Neutrophil (primary cell): ENCODE measurements around the gene SNU13.

Source experiments
- H3K27ac ChIP-seq: fragments of 200-600 bp; sonication (generic); 2 replicates; pipeline ENCODE4 v1.5.1; 2016; ENCODE audit warnings: mild to moderate bottlenecking, moderate library complexity
- H3K27me3 ChIP-seq: fragments of 200-600 bp; sonication (generic); 2 replicates; pipeline ENCODE4 v1.6.0; 2016; ENCODE audit warnings: mild to moderate bottlenecking
- H3K36me3 ChIP-seq: fragments of 200-600 bp; sonication (generic); 2 replicates; pipeline ENCODE4 v1.5.1; 2017
- H3K4me1 ChIP-seq, 2 experiments: fragments of 200-600 bp in 1 of 2; sonication (generic) in 1 of 2; 1 replicate in 1 of 2; 2 replicates in 1 of 2; pipeline versions ENCODE4 v1.5.1 to v1.6.1; 2013 to 2016; ENCODE audit warnings: low read depth in 1 of 2, low read length in 1 of 2, mild to moderate bottlenecking in 1 of 2, moderate library complexity in 1 of 2; ENCODE audit not compliant: control insufficient read depth in 1 of 2, insufficient read depth in 1 of 2
- H3K4me3 ChIP-seq, 2 experiments: fragments of 200-600 bp in 1 of 2; sonication (generic) in 1 of 2; 1 replicate in 1 of 2; 2 replicates in 1 of 2; pipeline ENCODE4 v1.5.1; 2013 to 2016; ENCODE audit warnings: low read depth in 1 of 2, low read length in 1 of 2, mild to moderate bottlenecking in 1 of 2, moderate library complexity in 1 of 2
- H3K9me3 ChIP-seq: fragments of 200-600 bp; sonication (generic); 2 replicates; pipeline ENCODE4 v1.5.1; 2016
- TF ChIP-seq, protein P1 (sequence below): fragments of 200-600 bp; sonication (generic); IDR thresholded peaks from 2 replicates; pipeline ENCODE4 v1.5.1; 2016; ENCODE audit warnings: antibody characterized with exemption

The SNU13 gene

DNA sequence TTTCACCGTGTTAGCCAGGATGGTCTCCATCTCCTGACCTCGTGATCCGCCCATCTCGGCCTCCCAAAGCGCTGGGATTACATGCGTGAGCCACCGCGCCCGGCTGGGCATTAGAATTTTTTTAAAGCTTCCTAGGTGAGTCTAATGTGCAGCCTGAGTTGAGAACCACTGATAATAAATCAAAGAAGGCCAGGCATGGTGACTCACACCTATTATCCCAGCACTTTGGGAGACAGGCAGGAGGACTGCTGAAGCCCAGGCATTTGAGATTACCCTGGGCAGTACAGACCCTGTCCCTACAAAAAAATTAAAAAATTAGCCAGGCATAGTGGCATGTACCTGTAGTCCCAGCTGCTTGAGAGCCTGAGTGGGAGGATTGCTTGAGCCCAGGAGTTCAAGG lies 24.3 kb upstream of the SNU13 start:
- TF ChIP-seq, protein P1, sequence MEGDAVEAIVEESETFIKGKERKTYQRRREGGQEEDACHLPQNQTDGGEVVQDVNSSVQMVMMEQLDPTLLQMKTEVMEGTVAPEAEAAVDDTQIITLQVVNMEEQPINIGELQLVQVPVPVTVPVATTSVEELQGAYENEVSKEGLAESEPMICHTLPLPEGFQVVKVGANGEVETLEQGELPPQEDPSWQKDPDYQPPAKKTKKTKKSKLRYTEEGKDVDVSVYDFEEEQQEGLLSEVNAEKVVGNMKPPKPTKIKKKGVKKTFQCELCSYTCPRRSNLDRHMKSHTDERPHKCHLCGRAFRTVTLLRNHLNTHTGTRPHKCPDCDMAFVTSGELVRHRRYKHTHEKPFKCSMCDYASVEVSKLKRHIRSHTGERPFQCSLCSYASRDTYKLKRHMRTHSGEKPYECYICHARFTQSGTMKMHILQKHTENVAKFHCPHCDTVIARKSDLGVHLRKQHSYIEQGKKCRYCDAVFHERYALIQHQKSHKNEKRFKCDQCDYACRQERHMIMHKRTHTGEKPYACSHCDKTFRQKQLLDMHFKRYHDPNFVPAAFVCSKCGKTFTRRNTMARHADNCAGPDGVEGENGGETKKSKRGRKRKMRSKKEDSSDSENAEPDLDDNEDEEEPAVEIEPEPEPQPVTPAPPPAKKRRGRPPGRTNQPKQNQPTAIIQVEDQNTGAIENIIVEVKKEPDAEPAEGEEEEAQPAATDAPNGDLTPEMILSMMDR: no peak
- H3K36me3 ChIP-seq: no peaks in the 10 kb centered on the region
- no peaks in the 10 kb centered on the region for H3K9me3 ChIP-seq
- H3K27me3 ChIP-seq: no peaks in the 10 kb centered on the region
- no peaks in the 10 kb centered on the region for H3K4me1 ChIP-seq
- H3K4me3 ChIP-seq: no peak overlapping the region
- no peak overlapping the region for H3K27ac ChIP-seq

DNA sequence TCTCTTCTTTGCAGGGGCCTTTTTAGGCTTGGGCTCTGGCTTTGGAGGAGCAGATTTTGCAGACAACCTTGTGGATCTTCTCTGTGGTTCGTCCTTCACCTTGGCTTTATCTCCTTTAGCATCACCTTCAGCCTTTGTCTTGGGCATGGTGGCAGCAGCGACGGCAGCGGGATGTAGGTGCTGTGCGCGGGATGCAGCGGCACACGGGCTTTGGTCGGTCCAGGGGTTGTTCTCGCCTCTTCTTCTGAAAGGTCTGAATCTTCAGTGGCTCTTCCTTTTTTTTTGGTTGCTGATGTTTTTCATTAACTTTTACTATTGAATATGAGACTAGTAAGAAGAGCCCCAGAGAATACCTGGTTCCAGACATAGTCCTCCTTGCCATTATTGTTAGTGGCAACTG lies 20.7 kb upstream of the SNU13 start:
- H3K27me3 ChIP-seq: no peaks in the 10 kb centered on the region
- TF ChIP-seq, protein P1: no peak
- no peaks in the 10 kb centered on the region for H3K9me3 ChIP-seq
- no peak overlapping the region for H3K27ac ChIP-seq
- H3K36me3 ChIP-seq: no peaks in the 10 kb centered on the region
- H3K4me3 ChIP-seq: no peak overlapping the region
- H3K4me1 ChIP-seq: no peaks in the 10 kb centered on the region

DNA sequence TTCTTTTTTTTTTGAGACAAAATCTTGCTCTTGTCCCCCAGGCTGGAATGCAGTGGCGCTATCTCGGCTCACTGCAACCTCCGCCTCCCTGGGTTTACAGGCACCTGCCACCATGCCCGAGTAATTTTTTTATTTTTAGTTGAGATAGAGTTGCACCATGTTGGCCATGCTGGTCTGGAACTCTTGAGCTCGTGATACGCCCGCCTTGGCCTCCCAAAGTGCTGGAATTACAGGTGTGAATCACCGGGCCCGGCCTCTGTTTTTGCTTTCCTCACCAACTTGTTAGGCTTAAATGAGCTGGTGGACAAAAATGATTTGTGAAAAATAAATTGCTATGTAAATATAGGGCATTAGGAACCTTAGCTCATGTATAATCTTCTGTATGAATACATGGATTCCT lies 14.1 kb upstream of the SNU13 start:
- no peaks in the 10 kb centered on the region for H3K9me3 ChIP-seq
- TF ChIP-seq, protein P1: no peak
- H3K27me3 ChIP-seq: peaks cover 9% of the 10 kb centered on the region
- H3K4me1 ChIP-seq: peaks cover 6 to 7% of the 10 kb centered on the region in 2 experiments
- no peak overlapping the region for H3K27ac ChIP-seq
- H3K36me3 ChIP-seq: no peaks in the 10 kb centered on the region
- H3K4me3 ChIP-seq: no peak overlapping the region

DNA sequence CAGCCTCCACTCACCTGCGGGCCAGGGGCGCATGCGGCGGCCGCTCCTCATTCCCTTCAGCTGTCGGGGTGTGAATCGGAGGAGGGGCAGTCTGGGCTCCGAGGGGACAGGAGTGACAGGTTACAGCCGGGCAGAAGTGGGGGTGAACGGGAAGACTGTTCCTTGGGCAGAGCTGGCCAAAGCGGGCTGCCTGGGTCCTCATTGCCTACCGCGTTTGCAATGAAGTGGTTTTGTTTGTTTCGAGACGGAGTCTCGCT lies 11.4 kb upstream of the SNU13 start:
- no peak overlapping the region for H3K4me3 ChIP-seq

DNA sequence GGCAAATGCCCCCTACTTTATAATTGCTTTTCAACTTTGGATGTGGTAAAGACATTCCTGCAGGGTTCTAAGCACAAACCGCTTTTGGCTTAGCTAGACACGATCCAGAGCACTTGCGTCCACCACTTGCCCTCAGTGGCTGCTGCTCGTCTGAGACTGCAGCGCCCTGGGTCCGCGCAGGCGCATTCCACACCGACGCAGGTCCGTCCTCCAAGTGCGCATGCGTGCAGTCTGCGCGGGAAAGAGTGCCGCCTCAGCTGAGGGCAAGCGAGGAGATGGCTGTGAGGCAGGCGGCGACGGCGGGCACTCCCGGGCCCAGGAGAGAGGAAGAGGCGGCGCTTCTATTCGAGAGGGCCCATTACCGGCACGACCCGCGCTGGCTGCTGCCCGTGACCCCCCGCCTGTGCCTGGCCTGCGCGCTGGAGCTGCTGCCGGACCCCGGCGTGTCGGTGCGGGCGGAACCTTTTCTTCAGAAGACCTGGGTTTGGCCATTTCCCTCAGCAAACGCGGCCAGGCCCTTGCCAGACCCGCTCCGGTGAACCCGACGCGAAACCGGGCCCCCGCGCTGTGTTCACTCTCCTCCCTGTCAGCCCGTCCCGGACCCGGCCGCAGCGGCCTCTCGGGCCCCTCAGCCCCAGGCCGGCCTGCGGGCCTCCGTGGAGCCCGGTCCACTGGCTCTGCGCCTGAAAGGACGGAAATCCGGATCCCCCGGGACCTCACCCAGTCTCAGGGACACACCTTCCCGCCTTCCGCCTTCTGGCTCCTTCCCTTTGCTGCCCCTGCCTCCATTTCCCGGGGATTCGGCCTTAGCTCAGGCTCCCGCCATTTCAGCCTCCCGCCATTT lies 10.8 kb upstream of the SNU13 start, which contains the start of gene MEI1:
Gene MEI1, plus strand, starts transcription at position 240 of the 844 bp plus-strand sequence. Its CDS starts 36 bp downstream, at position 276.
- H3K4me3 ChIP-seq: peak within 1 kb of the TSS; percentile 19 to 21
- no peak within 1 kb of the TSS for H3K27ac ChIP-seq
- no peaks in the 10 kb centered on the region for H3K36me3 ChIP-seq
- H3K27me3 ChIP-seq: peaks cover 9% of the 10 kb centered on the region
- peaks cover 14 to 16% of the 10 kb centered on the region in 2 experiments for H3K4me1 ChIP-seq
- TF ChIP-seq, protein P1: no peak
- H3K9me3 ChIP-seq: no peaks in the 10 kb centered on the region

More for the DNA sequence above, 11.4 kb upstream of the SNU13 start:
- no peak overlapping the region for H3K27ac ChIP-seq
- TF ChIP-seq, protein P1: no peak
- H3K36me3 ChIP-seq: no peaks in the 10 kb centered on the region
- H3K4me1 ChIP-seq: peaks cover 14 to 16% of the 10 kb centered on the region in 2 experiments
- H3K9me3 ChIP-seq: no peaks in the 10 kb centered on the region
- peaks cover 9% of the 10 kb centered on the region for H3K27me3 ChIP-seq
